Urothelium cell line (cell line): ENCODE data around the gene KCNMA1.
A peak's percentile ranks its signal among the peaks of the same experiment; 100 is the strongest.

Experiments
- DNase-seq: peaks from one replicate; pipeline ENCODE4 v3.0.0; 2011; ENCODE audit warnings: low spot score, mixed read lengths
- FAIRE-seq: peaks from 2 replicates; lab custom pipeline; 2011; peaks lifted over from hg19 to GRCh38; lab: Jason Lieb, UNC

Gene KCNMA1

DNA sequence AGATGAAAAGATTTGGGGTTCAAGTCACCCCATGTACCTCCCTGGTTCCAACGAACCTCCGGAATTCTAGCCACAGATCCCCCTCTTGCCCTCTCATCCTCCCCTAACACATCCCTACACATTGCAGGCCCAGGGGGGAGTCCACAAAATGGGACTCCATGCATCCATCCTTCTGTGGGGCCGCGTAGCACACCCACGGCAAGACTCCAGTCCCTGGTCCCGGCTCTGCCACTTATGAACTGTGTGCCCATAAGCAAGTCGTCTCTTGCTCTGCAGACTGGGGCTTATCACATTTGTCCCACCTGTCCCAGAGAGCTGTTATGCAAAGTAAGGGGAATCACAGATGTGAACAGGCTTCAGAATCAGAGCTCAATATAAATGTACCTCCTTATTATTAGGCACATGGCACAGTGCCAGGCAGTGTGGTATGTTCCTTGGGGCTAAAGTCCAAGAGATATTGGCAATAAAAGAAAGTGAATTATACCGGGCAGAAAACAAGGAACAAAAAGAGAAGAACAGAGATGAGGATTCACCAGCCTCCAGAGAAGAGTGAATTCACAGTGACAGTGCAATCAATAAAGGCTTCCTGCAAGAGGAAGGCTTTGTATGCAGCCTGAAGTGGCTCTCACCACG, 73.9 kb downstream of the KCNMA1 start:
- FAIRE-seq, result no peak
- no peak for DNase-seq

DNA sequence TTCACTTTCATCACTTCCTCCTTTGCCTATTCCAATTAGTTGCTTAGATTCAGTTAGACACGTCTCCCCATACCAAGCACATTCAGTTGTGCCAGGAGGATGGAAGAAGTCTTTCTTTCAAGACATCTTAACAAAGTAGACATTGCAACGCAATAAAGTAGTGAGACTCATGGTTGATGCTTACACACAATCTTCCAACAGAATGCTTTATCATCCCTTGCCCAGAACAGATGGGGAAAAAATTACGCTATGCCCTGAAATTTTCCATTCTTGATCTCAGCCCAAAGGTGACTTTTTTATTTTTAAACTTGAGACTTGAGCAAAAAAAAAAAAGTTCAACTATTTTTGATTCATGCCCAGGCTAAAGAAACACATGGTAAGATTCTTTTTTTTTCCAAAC, 74.9 kb downstream of the KCNMA1 start:
- DNase-seq (no peak), FAIRE-seq (no peak)

DNA sequence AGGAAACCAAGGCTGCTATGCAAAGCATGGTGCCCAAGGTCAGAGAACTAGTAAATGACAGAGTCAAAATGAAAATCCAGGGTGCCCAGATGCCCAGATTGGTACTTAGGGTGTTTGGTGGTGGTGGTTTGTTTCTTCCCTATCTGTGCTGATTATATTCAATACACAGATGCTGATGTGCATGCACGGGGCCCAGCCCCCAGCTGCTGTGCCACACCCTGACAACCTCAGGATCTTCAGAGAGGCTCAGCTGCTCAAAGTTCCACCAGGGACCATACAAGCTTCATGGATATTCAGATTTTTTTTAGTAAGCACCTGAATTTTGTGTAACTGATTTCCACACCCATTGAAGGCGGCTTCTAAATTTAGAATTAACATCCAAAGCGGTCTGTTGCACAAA, 75.6 kb downstream of the KCNMA1 start:
- no peak for FAIRE-seq

DNA sequence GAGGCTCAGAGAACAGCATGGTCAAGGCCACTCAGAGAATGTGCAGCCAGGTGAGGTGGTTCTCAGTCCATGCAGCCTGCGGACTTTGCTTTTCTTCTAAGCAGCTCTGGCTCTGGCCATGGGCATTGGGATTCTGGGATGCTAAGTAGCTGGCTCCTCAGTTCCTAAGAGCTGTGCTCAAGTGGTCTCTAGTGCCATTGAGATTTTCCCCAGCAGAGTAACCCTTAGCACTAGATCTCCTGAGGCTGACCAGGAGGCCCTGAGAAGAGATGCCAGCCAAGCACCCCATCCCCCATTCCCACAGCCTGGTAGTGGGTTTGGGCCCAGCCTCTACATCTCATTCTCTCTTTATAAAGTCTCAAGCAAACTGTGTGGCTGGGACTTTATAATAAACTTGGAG, 77.1 kb downstream of the KCNMA1 start:
- DNase-seq, result no peak
- FAIRE-seq, result no peak

More for the DNA sequence above, 75.6 kb downstream of the KCNMA1 start:
- DNase-seq, result no peak

DNA sequence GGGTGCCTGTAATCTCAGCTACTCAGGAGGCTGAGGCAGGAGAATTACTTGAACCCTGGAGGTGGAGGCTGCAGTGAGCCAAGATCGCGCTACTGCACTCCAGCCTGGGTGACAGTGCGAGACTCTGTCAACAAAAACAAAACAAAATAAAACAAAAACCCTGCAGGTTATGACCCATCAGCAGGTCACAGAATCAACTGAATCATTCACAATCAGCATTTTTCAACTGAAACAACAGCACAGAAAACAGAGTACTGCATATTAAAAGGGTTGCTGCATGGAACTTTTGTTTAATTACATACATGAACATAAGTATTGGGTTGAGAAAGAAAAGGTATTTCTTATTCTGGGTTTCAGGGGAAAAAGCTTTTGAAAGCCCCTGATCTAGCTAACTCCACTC, 77.6 kb downstream of the KCNMA1 start:
- no peak for DNase-seq
- FAIRE-seq, result no peak

DNA sequence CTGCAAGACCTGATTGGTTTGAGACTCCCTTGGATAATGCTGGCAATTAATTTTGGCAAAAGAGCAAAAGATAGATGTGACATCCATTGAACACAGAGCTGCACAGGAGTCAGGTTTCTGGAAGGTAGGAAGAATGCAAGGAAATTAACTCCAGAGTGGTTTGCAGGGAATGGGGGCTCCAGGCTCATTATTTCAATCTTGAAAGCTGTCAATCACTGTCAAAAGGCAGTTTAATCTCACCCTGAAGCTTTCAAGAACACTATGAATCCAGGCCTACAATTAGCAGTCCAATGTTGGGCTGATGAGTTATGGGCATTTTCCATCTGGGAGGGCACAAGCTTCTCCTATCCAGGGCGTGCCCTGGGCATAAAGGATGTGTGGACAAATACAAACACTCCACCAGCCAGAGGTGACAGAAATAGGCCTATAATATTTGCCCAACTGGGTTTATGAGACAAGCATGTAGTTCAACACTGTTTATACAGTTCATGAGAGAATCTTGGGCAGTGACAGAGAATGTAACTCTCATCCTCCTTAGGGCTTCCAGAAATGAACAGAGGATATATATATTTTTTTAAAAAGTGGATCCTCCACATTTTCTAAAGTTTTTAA, 80.5 kb downstream of the KCNMA1 start:
- no peak for DNase-seq
- FAIRE-seq, result peak; percentile 63

DNA sequence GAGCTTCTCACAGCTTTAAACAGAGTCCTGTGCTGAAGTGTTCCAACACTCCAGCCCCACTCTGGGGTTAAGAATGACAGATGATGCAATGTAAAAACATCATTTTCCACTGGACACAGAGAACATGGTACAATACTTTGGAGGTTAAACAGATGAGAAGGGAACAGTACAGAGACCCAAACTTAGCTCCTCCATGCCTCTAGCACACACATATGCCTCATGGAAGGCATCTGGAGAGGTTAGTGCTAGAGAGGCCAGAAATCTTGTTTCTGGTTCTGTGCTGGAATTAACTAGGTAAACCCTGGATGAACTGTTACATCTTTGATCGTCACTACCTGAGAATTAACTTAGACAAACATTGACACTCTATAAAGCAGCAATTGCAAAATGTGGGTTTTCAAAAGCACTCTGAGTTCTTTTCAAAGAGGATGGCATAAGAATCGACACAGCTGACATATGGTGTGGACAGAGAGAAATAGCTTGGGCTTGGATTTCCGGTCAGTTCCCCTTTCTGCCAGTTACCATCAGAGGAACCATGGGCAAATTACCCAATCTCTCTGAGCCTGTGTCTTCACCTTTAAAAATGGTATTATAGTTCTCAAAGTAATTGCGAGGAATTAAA, 81.9 kb downstream of the KCNMA1 start:
- FAIRE-seq, result no peak

DNA sequence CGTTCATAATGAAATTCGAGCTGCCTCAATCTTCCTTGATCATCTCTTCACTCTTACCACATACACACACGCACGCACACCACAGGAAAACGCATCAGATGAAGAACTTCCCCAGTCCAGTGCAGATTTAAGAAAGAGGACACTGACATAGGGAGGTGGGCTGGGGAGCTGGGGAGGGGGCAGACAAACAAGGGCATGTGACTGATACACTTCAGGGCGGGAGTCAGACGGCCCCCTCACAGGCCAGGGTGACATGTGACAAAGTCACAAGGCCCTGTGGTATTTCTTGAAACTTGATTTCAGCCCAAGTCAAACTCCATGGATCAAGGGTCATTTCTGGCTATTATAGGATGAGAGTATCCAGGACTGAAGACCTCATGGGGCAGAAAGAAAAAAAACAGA, 82.6 kb downstream of the KCNMA1 start:
- FAIRE-seq (no peak), DNase-seq (no peak)

More for the DNA sequence above, 81.9 kb downstream of the KCNMA1 start:
- DNase-seq, result no peak

DNA sequence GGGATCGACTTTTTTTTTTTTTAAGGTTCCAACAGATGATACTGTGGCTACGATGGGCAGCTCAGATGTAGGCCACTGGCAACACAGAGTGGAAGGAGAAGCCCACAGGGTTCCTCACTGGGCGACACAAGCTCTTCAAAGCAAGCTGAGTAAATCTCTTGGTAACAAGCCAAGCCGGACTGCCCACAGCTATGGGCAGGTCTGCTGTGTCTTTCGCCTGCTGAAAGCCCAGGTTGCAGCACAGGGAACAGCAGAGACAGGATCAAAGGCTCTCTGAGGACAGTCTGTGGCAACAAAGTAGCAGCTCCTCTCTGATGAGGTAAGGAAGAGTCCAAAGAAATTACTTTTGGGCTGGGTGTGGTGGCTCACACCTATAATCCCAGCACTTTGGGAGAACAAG, 83.6 kb downstream of the KCNMA1 start:
- FAIRE-seq, result no peak
- DNase-seq, result no peak

DNA sequence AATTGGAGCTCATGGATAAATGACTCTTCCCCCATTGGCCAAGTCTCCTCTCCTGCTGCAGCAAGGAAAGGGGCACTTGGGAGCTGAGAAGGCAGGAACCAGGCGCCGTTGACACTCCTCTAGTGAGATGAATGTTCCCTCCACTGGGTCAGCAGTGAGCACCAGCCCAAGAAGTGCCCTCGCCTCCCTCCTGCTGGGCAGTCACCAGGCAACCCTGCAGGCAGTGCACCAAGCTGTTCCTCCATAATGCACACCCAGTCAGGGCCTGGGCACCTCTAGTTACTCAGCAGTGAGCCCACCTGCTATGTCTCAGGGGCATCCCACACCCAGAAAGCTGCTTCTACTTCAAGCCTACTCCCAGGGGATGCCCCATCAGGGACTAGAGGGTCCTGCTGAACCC, 84.3 kb downstream of the KCNMA1 start:
- DNase-seq (no peak), FAIRE-seq (peak; percentile 50)

DNA sequence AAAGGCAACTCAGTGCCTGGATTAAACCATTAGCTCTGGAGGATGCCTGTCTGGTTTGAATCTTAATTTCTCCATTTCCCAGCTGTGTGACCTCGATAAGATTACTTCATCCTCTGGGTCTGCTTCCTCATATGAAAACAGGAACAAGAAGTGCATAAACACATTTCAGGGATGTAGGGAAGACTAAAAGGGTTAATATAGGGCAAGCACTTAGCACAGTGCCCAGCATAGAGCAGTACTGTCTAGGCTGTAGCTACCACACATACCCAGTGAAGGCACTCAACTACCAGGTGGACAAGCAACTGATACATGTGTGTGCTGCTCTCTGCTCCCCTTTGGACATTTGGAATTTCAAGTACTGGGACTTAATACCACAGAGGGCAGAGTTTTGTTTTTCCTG, 85.4 kb downstream of the KCNMA1 start:
- FAIRE-seq (no peak), DNase-seq (no peak)

DNA sequence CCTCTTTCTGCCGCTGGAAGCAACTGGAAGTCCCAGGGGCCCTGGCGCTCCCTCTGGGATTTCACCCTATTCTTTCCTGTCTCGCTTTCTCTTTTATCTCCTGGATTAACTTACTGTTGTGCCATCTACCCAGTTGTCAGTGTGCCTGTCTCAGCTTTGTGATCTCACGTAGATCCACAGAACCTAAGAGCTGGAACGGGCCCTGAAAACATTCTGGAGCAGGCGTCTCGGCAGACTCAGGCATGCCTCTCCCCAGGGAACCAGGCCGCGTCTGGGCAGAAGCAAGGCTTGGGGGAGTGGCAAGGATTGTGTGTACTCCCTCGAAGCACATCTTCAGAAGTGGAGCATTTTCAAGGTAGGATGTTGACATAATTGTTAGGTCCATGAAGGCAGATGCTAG, 87.2 kb downstream of the KCNMA1 start:
- FAIRE-seq, result no peak

DNA sequence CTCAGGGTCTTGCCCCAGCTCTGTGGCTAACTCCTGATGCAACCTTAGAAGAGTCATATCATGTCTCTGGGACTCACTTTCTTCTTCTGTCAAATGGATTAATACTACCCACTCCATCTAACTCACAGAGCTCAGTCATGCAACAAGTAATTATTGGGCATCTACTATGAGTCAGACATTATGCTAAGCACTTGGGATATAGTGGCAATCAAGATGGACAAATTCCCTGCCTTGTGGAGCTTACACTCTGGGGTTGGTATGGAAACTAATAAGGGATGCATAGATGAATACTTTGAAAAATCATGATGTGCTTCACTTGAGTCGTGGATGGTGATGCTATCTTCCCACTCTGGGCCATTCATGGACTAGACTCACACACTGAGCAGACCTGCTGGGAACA, 88.9 kb downstream of the KCNMA1 start:
- DNase-seq, result no peak
- no peak for FAIRE-seq

More for the DNA sequence above, 87.2 kb downstream of the KCNMA1 start:
- DNase-seq, result no peak

DNA sequence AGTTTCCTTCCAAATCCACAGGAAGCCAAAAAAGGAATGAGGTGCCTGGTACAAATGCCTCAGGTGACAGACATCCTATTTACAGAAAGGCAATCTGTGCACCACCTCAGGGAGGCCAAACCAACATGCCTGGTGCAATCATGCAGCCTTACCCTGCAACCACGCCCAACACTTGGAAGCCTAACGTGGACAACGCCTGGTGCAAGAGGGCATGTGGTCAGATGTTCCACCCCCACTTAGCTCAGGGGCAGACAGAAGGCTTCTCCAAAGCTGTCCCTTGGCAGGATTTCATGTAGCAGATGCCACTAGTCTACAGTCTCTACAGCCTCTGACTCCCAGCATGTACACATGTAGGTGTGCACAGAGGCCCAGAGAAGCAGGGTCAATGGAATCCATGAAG, 89.5 kb downstream of the KCNMA1 start:
- DNase-seq, result no peak
- no peak for FAIRE-seq

DNA sequence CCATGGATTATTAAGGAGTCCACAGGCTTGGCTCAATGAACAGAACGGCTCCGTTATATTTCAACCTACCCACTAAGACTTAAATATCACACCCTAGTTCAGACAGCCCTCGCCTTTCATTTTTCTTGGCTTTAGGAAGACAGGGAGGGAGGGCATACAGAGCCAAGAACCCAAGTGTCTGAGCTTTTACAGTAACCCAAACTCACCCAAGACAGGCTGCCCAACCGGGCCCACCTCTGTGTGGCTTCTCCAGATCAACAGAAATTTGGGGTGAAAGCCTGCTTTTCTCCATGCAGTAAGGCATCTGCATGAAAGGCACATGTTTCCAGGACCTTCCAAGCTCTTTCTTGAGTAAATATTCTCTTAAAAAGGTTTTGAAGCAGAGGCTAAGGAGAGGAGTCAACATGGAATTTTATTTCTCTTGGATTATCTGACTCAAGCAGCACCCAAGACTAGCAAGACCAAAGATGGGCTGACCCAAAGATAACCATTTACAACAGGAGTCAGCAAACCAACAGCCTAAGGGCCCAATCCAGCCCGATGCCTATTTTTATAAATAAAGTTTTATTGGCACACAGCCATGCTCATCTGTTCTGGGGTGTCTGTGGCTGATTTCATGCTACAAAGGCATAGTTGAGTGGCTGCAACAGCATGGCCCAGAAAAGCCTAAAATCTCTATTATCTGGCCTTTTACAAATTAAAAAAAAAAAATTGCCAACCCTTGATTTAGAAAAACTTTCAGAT, 90.1 kb downstream of the KCNMA1 start:
- no peak for DNase-seq
- no peak for FAIRE-seq

DNA sequence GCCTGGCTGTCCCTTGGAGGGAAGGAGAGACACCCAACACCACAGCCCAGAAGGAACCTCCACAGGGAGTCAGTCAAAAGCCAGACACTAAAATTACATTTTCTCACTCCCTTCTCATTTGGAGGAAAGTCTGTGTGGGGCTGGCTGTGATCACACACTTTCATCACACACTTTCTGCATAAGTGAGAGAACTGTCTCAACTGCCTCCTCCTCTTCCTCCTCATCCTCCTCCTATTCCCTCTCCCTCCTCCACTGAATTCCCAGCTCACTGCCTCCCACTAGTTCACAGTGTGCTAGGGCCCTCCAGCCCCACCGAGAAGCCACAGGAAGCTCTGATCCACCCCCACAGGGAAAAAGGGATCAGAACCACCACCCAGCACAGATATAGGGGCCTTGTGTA, 91.6 kb downstream of the KCNMA1 start:
- FAIRE-seq (no peak), DNase-seq (no peak)

DNA sequence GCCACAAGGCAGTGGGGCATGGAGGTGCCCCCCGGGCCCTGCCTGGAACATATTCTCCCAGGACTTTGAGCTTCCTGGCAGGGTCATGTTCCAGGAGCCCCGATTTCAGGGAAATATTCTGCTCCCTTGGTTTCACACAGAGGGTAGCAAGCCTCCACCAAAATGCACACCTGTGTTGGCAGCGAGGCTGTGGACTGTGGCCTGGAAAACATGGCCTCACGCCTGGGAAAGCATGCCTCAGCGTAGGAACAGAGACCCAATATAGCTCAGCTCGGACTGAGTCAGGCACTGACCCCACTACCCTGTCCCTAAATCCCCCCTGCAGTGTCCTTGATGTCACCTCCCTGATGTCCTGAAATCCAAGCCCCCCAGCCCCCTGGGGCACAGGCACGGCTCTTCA, 92.0 kb downstream of the KCNMA1 start:
- DNase-seq (no peak), FAIRE-seq (peak; percentile 23)

DNA sequence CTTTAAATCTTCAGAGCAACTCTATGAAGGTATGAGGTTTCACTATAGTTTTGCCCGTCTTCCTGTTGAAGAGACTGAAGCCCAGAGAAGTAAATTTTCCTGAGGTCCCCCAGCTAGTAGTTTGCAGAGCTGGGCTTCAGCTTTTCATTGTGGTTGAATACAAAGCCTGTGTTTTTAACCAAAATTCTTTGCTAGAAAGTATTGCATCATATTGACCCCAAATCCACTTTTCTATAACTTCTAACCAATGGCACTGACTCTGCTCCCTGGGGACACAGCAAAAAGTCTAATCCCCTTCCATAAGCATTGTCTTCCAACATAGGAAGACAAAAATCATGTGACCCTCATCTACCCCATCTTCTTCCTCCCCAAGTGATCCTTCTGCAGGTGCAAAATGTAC, 93.0 kb downstream of the KCNMA1 start:
- FAIRE-seq (no peak), DNase-seq (no peak)

DNA sequence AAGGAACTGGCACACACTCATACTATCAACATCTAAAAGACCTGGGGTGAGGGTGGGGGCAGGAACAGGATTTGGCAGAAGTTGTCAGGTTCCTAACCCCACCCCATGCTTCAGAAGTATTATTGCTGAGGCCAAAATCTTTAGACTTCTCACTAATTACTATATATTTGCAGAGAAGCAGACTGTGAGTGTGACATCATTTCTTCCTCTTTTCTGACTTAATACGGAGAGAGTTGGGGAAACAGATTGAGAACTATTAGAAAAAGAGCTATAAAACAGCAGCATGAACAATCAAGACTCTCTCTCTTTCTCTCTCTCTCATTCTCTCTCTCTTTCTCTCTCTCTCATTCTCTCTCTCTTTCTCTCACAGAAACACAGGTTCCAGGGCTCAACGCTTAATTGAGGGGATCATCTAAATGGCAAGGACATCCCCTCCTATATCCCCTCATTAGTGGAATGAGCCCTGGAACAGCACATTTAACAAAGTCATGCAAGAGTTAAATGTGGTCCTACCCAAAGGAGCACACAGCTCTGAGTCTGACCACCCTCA, 94.8 kb downstream of the KCNMA1 start:
- FAIRE-seq, result peak; percentile 40
- DNase-seq, result no peak

DNA sequence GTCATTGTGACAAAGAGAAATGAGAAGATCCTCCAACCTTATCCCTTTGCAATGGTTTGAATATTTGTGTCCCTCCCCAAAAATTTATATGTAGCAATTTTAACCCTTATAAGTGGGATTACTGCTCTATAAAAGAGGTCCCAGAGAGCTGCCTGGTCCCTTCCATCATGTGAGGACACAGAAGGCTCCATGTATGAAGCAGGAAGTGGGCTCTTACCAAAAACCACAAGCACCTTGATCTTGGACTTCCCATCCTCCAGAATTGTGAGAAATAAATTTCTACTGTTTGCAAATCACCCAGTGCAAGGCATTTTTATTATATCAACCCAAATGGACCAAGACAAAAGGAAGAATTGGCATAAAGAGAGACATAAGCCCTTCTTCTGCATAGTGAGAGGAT, 95.7 kb downstream of the KCNMA1 start:
- DNase-seq, result no peak
- no peak for FAIRE-seq

DNA sequence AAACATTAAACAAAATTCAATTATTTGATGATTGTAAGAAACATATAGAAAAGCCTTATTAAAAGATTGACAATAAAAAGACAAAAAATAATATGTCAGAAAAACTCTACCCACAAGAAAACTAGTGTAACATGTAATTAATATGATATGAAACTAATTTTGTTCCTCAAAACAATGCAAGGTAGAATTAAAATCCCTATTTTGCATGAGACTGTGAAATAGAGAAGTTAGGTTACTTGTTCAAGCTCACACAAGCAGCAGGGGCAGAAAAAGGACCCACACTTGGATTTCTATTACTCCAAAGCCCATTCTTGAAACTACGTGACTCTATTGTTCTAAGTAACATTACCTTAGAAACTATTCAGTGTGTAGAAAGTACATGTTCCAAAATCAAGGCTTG, 96.4 kb downstream of the KCNMA1 start:
- FAIRE-seq, result no peak
- DNase-seq, result no peak
